ENCODE results near the gene PERCC1. TPM values are rescaled to one million over a fixed set of nuclear protein-coding genes. Genes with fewer than 3 reads are reported as not detected.

The PERCC1 gene
- total RNA-seq, 1 donor from 2014 or later: not detected

- DNase-seq (ENCODE audit: low read depth) (no peak), FAIRE-seq (no peak)
- H3K27me3 ChIP-seq (ENCODE audit: insufficient read depth, low read length): no peaks in the 10 kb centered on the region
- H3K27ac Mint-ChIP-seq (ENCODE audit: unreplicated experiment): no peak overlapping the region
- H3K9ac ChIP-seq (ENCODE audit: low read length): no peak overlapping the region
- TF ChIP-seq EZH2 (IDR thresholded peaks at IDR 0.05; ENCODE audit: insufficient read depth, low read length) (no peak), CTCF (IDR thresholded peaks at IDR 0.05; ENCODE audit: insufficient read depth, low read depth, low read length) (no peak)
- no peaks in the 10 kb centered on the region for H3K79me2 ChIP-seq (ENCODE audit: insufficient read depth, low read length)
- H3K27ac ChIP-seq (ENCODE audit: low read depth, low read length): no peak overlapping the region
- H3K36me3 ChIP-seq (ENCODE audit: insufficient read depth, low read length): no peaks in the 10 kb centered on the region
- no peak overlapping the region for H2AFZ ChIP-seq (ENCODE audit: low read depth, low read length)
- no peaks in the 10 kb centered on the region for H4K20me1 ChIP-seq (ENCODE audit: insufficient read depth, low read length)
- H3K4me1 Mint-ChIP-seq (ENCODE audit: low read depth, unreplicated experiment): no peaks in the 10 kb centered on the region
- no peak overlapping the region for H3K4me2 ChIP-seq (ENCODE audit: low read length)
- no peaks in the 10 kb centered on the region for H3K36me3 Mint-ChIP-seq (ENCODE audit: low read depth, unreplicated experiment)
- H3K9me3 Mint-ChIP-seq (ENCODE audit: unreplicated experiment): no peaks in the 10 kb centered on the region
- H3K4me1 ChIP-seq (ENCODE audit: insufficient read depth, low read length): no peaks in the 10 kb centered on the region
- H3K4me3 ChIP-seq (ENCODE audit: insufficient read depth, low read depth, low read length): no peak overlapping the region
- no peaks in the 10 kb centered on the region for H3K9me3 ChIP-seq (ENCODE audit: insufficient read depth, low read depth, low read length)
- H3K4me3 Mint-ChIP-seq (ENCODE audit: unreplicated experiment): no peak overlapping the region
- peaks cover 7% of the 10 kb centered on the region for H3K27me3 Mint-ChIP-seq (ENCODE audit: low read depth, unreplicated experiment)
Observed at GRCh38 chr16:1430214-1430758, 592 bp upstream of the PERCC1 start.

- no peak overlapping the region for H3K4me3 ChIP-seq (ENCODE audit: insufficient read depth, low read depth, low read length)
- FAIRE-seq (no peak), DNase-seq (ENCODE audit: low read depth) (no peak)
- no peaks in the 10 kb centered on the region for H3K27me3 ChIP-seq (ENCODE audit: insufficient read depth, low read length)
- H3K9me3 ChIP-seq (ENCODE audit: insufficient read depth, low read depth, low read length): no peaks in the 10 kb centered on the region
- Mint-ChIP-seq H3K27me3 (ENCODE audit: low read depth, unreplicated experiment) (peaks cover 7% of the 10 kb centered on the region), H3K9me3 (ENCODE audit: unreplicated experiment) (no peaks in the 10 kb centered on the region), H3K27ac (ENCODE audit: unreplicated experiment) (no peak overlapping the region), H3K4me3 (ENCODE audit: unreplicated experiment) (no peak overlapping the region), H3K4me1 (ENCODE audit: low read depth, unreplicated experiment) (no peaks in the 10 kb centered on the region), H3K36me3 (ENCODE audit: low read depth, unreplicated experiment) (no peaks in the 10 kb centered on the region)
- TF ChIP-seq CTCF (IDR thresholded peaks at IDR 0.05; ENCODE audit: insufficient read depth, low read depth, low read length) (no peak), EZH2 (IDR thresholded peaks at IDR 0.05; ENCODE audit: insufficient read depth, low read length) (no peak)
- no peaks in the 10 kb centered on the region for H3K4me1 ChIP-seq (ENCODE audit: insufficient read depth, low read length)
- no peaks in the 10 kb centered on the region for H3K36me3 ChIP-seq (ENCODE audit: insufficient read depth, low read length)
- no peak overlapping the region for H2AFZ ChIP-seq (ENCODE audit: low read depth, low read length)
- H3K9ac ChIP-seq (ENCODE audit: low read length): no peak overlapping the region
- no peaks in the 10 kb centered on the region for H4K20me1 ChIP-seq (ENCODE audit: insufficient read depth, low read length)
- no peak overlapping the region for H3K27ac ChIP-seq (ENCODE audit: low read depth, low read length)
- H3K4me2 ChIP-seq (ENCODE audit: low read length): no peak overlapping the region
- H3K79me2 ChIP-seq (ENCODE audit: insufficient read depth, low read length): no peaks in the 10 kb centered on the region
Observed at GRCh38 chr16:1431497-1432270, 806 bp downstream of the PERCC1 start.

Data from astrocyte (in vitro differentiated cells and primary cell).